HEK293 (cell line): ENCODE data around the gene RALA.

Experiments
- CTCF ChIA-PET: fragments of 350-600 bp; formaldehyde crosslinking; extraction: SDS; loops from one replicate; lab custom pipeline; 2021; ENCODE audit warnings: antibody characterized with exemption; lab: Yijun Ruan, JAX
- POLR2A ChIA-PET: fragments of 300-600 bp; formaldehyde crosslinking; extraction: SDS; loops from one replicate; lab custom pipeline; 2020; ENCODE audit warnings: antibody characterized with exemption, inconsistent platforms; lab: Yijun Ruan, JAX
- H3K27ac ChIP-seq: fragments of 200-500 bp; sonication (Bioruptor generic); 2 replicates; pipeline ENCODE4 v1.5.1; 2014; ENCODE audit warnings: low read depth, low read length, control low read depth, inconsistent platforms; ENCODE audit errors: extremely low read depth
- H3K36me3 ChIP-seq, 2 experiments: fragments of 200-500 bp in 1 of 2; sonication (Bioruptor generic) in 1 of 2; 1 replicate in 1 of 2; 2 replicates in 1 of 2; pipeline ENCODE4 v1.5.1; 2014 to 2017; ENCODE audit warnings: inconsistent platforms in 2 of 2, low read length in 2 of 2; ENCODE audit not compliant: control insufficient read depth in 2 of 2, insufficient read depth in 1 of 2
- H3K4me1 ChIP-seq: fragments of 200-500 bp; sonication (Bioruptor generic); 2 replicates; pipeline ENCODE4 v1.5.1; 2014; ENCODE audit warnings: mild to moderate bottlenecking, low read length, inconsistent platforms; ENCODE audit not compliant: control insufficient read depth, insufficient read depth
- H3K4me3 ChIP-seq: 2 replicates; pipeline ENCODE4 v1.5.1; 2011; ENCODE audit warnings: low read depth, mild to moderate bottlenecking, control low read depth, low read length, moderate library complexity
- H3K9me3 ChIP-seq: fragments of 200-500 bp; sonication (Bioruptor generic); 2 replicates; pipeline ENCODE4 v1.5.1; 2014; ENCODE audit warnings: low read depth, low read length, inconsistent platforms; ENCODE audit not compliant: control insufficient read depth, insufficient read depth
- GLI2 ChIP-seq: fragments of 450-650 bp; formaldehyde crosslinking; IDR thresholded peaks from 2 replicates; pipeline ENCODE4; 2017; ENCODE audit warnings: missing biosample characterization, missing genetic modification characterization, low read depth, borderline replicate concordance
- MZF1 ChIP-seq: fragments of 450-650 bp; formaldehyde crosslinking; IDR thresholded peaks from 2 replicates; pipeline ENCODE4 v1.5.1; 2017; ENCODE audit warnings: missing biosample characterization, missing genetic modification characterization, borderline replicate concordance
- WT1 ChIP-seq: fragments of 450-650 bp; formaldehyde crosslinking; IDR thresholded peaks from 2 replicates; pipeline ENCODE4 v1.5.1; 2016; ENCODE audit warnings: missing biosample characterization, missing genetic modification characterization
- ZBTB11 ChIP-seq: fragments of 450-650 bp; formaldehyde crosslinking; conservative IDR thresholded peaks from 2 replicates; pipeline ENCODE4 v1.5.1; 2016; ENCODE audit warnings: low read depth, missing biosample characterization, missing genetic modification characterization
- ZNF2 ChIP-seq: fragments of 450-650 bp; formaldehyde crosslinking; IDR thresholded peaks from 2 replicates; pipeline ENCODE4 v1.5.1; 2016; ENCODE audit warnings: missing biosample characterization, missing genetic modification characterization
- ZNF211 ChIP-seq: fragments of 450-650 bp; formaldehyde crosslinking; IDR thresholded peaks from 2 replicates; pipeline ENCODE4 v1.5.1; 2016; ENCODE audit warnings: low read depth, missing biosample characterization, missing genetic modification characterization
- ZNF292 ChIP-seq: fragments of 450-650 bp; formaldehyde crosslinking; IDR thresholded peaks from 2 replicates; pipeline ENCODE4 v1.5.1; 2016; ENCODE audit warnings: low read depth, missing biosample characterization, missing genetic modification characterization, borderline replicate concordance
- ZNF335 ChIP-seq: fragments of 450-650 bp; formaldehyde crosslinking; conservative IDR thresholded peaks from 2 replicates; pipeline ENCODE4 v1.5.1; 2016; ENCODE audit warnings: missing biosample characterization, missing genetic modification characterization
- ZNF350 ChIP-seq: fragments of 450-650 bp; formaldehyde crosslinking; IDR thresholded peaks from 2 replicates; pipeline ENCODE4 v1.5.0; 2017; ENCODE audit warnings: missing biosample characterization, mild to moderate bottlenecking, missing genetic modification characterization
- ZNF362 ChIP-seq: fragments of 450-650 bp; formaldehyde crosslinking; IDR thresholded peaks from 2 replicates; pipeline ENCODE4 v1.5.1; 2016; ENCODE audit warnings: missing biosample characterization, missing genetic modification characterization
- ZNF37A ChIP-seq: fragments of 450-650 bp; IDR thresholded peaks from 2 replicates; pipeline ENCODE4 v1.5.1; 2018; ENCODE audit warnings: missing biosample characterization, missing genetic modification characterization
- ZNF514 ChIP-seq: fragments of 450-650 bp; formaldehyde crosslinking; IDR thresholded peaks from 2 replicates; pipeline ENCODE4 v1.5.1; 2016; ENCODE audit warnings: missing biosample characterization, missing genetic modification characterization
- TF ChIP-seq, protein P1 (sequence below): IDR thresholded peaks from 2 replicates; pipeline ENCODE4 v1.6.1; 2011; ENCODE audit warnings: mild to moderate bottlenecking, low read depth, low read length, borderline replicate concordance
- TF ChIP-seq, protein P2 (sequence below): fragments of 450-650 bp; IDR thresholded peaks from 2 replicates; pipeline ENCODE4 v1.5.1; 2018; ENCODE audit warnings: missing biosample characterization, missing genetic modification characterization

RALA gene

DNA sequence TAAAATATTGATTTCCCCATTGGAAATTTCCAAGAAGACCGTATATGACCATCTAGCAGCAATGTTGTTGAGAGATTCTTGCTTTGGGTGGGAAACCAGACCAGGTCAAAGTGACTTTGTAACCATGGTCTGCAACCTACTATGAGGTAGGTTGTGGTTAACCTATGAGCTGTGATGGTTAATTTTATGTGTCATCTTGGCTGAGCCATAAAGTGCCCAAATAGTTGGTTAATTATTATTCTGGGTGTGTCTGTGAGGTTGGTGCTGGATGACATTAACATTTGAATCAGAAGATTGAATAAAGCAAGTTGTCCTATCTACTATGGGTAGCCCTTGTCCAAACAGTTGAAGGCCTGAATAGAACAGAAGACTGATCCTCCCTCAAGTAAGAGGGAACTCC, 18.3 kb upstream of the RALA start:
- no peak for TF ChIP-seq ZNF514
- TF ChIP-seq ZNF350 (tag by site-specific recombination), result no peak
- TF ChIP-seq WT1 (tag by site-specific recombination), result no peak
- TF ChIP-seq ZNF2 (tag by site-specific recombination), result no peak
- POLR2A ChIA-PET, result interaction anchor here (0.8 kb wide), 1 partner anchor 18 kb away, joined by 3 read pairs; no protein-coding TSS in a partner anchor
- Histone ChIP-seq H3K27ac (no peak overlapping the region), H3K9me3 (no peaks in the 10 kb centered on the region), H3K4me3 (no peak overlapping the region), H3K4me1 (no peaks in the 10 kb centered on the region), H3K36me3 (no peaks in the 10 kb centered on the region)
- CTCF ChIA-PET, result interaction anchor here (0.8 to 2.4 kb wide), 3 partner anchors 15 to 25 kb away, joined by 3 to 9 read pairs (median 4); partner anchors contain the start of gene RALA

DNA sequence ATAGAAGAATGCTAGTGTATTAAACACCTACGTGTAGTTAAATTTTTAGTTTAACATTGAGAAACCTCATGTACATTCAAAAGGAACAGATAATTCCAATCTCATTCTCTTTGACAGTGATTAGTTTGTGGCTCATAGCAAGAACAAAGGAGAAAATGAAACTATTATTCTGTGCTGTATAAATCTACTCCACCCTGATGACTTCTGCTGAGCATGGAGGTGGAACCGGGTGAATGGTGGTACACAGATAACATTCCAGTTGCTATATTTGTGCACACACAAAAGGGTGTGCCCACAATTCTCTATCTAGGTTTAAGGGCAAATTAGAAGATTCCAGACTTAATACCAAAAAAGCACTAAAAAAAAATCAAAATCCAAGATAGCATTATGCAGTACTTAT, 17.0 kb upstream of the RALA start:
- CTCF ChIA-PET, result interaction anchor here (1.3 to 2.4 kb wide), 2 partner anchors 26 to 101 kb away, joined by 3 to 9 read pairs; no protein-coding TSS in a partner anchor

More for the DNA sequence above, 17.0 kb upstream of the RALA start:
- H3K36me3 ChIP-seq, result no peaks in the 10 kb centered on the region
- POLR2A ChIA-PET, result no interaction called here
- TF ChIP-seq, protein P1, sequence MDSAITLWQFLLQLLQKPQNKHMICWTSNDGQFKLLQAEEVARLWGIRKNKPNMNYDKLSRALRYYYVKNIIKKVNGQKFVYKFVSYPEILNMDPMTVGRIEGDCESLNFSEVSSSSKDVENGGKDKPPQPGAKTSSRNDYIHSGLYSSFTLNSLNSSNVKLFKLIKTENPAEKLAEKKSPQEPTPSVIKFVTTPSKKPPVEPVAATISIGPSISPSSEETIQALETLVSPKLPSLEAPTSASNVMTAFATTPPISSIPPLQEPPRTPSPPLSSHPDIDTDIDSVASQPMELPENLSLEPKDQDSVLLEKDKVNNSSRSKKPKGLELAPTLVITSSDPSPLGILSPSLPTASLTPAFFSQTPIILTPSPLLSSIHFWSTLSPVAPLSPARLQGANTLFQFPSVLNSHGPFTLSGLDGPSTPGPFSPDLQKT, result no peak
- TF ChIP-seq ZNF335 (tag by site-specific recombination) (no peak), ZNF362 (tag by site-specific recombination) (no peak), ZBTB11 (tag by site-specific recombination) (no peak), ZNF37A (no peak), GLI2 (tag by site-specific recombination) (no peak), ZNF292 (no peak), ZNF211 (tag by site-specific recombination) (no peak), MZF1 (no peak)
- TF ChIP-seq, protein P2, sequence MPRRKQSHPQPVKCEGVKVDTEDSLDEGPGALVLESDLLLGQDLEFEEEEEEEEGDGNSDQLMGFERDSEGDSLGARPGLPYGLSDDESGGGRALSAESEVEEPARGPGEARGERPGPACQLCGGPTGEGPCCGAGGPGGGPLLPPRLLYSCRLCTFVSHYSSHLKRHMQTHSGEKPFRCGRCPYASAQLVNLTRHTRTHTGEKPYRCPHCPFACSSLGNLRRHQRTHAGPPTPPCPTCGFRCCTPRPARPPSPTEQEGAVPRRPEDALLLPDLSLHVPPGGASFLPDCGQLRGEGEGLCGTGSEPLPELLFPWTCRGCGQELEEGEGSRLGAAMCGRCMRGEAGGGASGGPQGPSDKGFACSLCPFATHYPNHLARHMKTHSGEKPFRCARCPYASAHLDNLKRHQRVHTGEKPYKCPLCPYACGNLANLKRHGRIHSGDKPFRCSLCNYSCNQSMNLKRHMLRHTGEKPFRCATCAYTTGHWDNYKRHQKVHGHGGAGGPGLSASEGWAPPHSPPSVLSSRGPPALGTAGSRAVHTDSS (tag by site-specific recombination), result no peak
- H3K4me1 ChIP-seq, result no peaks in the 10 kb centered on the region
- no peak overlapping the region for H3K4me3 ChIP-seq
- H3K9me3 ChIP-seq, result no peaks in the 10 kb centered on the region
- no peak overlapping the region for H3K27ac ChIP-seq
